Hematopoietic multipotent progenitor cell treated with erythropoietin and hydrocortisone succinate and interleukin-3 and kit ligand, for 4 days (in vitro differentiated cells): ENCODE results near the gene DEGS2.

Experiments
- DNase-seq: peaks from one replicate; pipeline ENCODE4 v3.0.0-alpha.2; 2015

Gene DEGS2

GRCh38 chr14:100147691-100148464 lies 11.6 kb downstream of the DEGS2 start:
- DNase-seq: no peak

GRCh38 chr14:100147181-100147631 lies 12.2 kb downstream of the DEGS2 start:
- DNase-seq: peak; percentile 87

DNA sequence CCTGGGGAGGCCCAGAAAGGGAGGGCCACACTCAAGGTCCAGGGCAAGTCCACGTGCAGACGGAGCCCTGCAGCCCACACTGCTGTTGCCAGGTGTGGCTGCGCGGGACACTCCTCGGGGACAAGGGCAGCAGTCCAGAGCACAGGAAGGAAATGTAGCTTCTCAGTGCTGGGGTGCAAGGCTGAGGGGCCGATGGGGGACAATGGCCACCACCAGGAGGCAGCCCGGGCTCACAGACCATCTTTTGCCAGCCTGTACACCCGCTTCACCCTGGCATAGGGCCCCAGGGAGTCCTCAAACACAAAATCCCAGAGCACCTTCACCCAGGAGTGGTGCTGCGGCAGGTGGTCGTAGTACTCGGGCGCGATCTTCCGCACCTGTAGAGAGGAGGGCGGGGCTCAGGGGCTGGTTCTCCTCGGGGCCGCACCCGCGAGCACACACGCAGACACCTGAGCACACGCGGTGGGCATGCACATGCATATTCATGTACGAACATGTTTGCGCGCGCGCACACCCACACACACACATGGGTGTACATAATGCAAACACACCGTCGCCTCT lies 12.8 kb downstream of the DEGS2 start:
- DNase-seq: peak; percentile 65

- DNase-seq: no peak
Observed at GRCh38 chr14:100145682-100146464, 13.6 kb downstream of the DEGS2 start.

- peak; percentile 48 for DNase-seq
Observed at GRCh38 chr14:100144996-100145646, 14.3 kb downstream of the DEGS2 start.

DNA sequence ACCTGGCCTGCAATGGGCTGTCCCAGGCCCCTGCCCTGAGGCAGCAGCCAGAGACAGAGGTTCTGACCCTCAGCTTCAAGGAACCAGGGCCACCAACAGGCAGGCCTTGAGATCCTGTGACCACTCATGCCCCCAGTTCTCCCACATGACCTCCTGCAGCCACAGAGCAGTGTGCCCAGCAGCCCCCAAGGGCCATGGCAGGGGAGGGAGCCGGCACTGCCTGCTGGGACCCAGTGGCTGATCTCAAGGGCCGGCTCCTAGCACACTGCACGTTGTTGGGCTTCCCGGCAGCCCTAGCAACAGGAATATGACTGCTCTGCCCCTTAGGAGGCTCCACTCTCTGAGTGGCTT lies 14.8 kb downstream of the DEGS2 start:
- DNase-seq: no peak

- no peak for DNase-seq
Observed at GRCh38 chr14:100143934-100144333, 15.5 kb downstream of the DEGS2 start.

- DNase-seq: no peak
Observed at GRCh38 chr14:100143523-100143922, 15.9 kb downstream of the DEGS2 start.

DNA sequence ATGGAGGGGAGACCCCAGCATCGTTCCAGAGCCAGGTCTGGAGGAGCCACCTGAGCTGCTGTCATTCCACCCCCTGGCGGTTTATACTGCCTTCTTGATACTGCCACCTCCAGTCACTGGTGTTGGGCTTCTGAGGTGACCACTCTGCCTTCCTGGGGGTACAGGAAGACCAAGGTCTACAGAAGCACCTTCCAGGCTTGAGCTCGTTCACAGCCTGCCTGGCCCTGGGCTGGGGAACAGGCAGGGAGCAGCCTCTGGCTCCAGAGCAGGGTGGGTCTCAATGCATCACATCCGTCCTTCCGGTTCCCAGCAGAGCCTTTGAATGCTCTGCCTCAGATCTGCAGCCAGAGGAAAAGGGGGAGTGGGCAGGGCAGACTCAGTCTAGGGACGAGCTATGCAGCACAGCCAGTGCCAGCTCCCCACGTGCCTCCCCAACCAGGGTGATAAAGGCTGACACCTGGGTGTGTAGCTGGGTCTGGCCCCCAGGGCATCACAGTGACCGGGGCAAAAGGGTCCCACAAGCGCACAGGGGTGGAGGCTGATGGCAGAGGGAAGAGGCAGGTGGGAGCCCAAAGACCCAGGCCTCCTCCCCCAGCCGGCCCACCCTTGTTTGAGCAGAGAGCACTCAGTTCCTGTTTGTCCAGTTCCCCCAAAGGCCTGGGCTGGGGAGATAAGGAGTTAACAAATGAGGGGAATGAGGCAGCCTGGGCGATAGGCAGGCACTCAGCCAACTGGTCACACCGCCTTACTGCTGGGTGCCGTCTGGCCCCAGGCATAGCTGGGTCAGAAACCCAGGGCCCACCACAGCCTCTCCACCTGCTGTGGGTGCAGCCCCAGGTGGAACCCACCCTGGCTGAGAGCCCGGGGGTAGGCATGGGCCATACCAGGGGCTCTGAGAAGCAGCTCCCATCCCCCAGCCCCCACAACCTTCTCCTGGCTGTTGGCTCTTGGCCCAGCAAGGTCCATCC lies 17.1 kb downstream of the DEGS2 start:
- peak; percentile 99 for DNase-seq

DNA sequence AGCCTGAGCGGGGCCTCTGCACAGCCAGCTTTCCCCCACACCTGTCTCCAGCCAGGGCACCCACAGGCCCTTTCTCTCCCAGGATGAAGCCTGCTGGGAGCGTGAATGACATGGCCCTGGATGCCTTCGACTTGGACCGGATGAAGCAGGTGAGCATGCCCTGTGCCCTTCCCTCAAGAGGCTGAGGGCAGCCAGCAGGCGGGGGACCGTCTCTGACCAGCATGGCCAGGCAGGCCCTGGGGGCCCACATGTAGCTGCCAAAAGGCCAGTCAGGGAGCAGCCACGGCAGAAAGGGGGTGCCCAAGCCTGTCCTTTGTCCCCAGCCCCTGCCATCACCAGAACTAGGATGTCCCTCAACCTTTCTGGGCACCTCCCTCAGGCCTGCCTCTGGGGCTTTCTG lies 18.3 kb downstream of the DEGS2 start:
- DNase-seq: no peak

GRCh38 chr14:100140452-100141078 lies 18.9 kb downstream of the DEGS2 start:
- peak; percentile 88 for DNase-seq

- no peak for DNase-seq
Observed at GRCh38 chr14:100138955-100139354, 20.5 kb downstream of the DEGS2 start.

DNA sequence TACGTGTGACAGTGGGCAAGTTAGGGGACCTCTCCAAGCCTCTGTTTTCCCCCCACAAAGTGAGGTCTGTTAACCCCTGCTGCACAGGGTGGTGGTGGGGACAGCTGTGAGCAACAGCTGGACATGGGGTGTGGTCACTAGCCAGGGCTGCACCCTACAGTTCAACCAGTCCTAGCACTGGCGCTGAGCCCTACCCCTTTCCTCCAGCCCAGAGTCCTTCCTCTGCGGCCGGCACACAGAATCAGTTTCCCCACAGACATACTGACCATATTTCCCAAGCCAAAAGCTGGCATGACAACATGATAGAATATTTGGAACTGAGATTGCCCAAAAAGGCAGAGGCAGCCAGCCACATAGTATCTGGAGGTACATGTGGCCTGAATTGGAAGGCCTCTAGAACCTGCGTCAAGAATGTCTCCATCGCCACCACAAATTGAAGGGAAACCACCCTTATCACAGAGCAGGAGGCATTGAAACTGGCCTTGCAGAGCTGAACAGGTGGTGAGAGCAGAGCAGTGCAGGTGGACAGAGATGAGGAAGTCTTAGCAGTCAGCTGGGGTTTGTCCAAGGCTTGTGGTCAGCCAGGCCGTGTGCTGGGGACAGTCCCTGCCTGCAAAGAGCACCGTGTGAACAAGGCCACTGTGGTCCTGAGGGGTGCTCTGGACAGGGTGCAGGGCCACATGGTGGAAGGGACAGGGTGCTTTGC lies 21.2 kb downstream of the DEGS2 start:
- DNase-seq: peak; percentile 55

GRCh38 chr14:100137173-100137572 lies 22.3 kb downstream of the DEGS2 start:
- no peak for DNase-seq

DNA sequence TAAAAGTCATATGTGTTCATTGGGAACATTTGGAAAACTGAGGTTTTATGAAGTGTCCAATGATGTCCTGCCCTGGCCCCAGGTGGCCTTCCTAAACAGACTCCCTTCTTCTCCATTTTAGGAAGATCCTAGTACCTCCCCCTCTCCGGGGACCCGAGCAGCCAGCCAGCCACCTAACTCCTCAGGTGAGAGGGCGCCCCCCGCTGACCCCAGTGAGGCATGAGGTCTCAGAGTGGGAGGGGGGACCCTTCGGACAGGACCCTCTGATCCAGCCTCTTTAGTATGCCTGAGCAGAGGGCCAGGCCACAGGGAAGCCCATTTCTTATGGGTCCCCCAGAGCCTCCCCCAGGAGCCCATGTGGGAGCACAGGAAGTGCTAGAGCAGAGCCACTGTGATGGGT lies 23.7 kb downstream of the DEGS2 start:
- DNase-seq: no peak

DNA sequence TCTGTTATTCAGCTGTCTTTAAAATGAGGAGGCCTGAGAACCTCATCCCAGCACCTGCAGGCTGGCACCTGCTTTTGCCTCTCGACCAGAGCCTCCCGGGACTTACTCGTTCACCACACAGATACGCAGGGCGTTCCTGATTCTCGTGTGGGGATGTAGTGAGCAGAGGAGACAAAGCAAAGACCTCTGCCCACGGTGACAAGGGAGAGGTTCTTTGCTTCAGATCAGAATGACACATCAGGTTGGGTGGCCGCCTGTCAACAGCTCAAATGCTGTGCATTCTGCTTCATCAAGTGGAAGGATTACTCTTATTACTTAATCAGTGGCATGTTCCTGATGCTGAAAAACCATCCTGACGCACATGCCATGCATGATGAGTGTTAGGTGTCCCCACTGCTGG lies 24.4 kb downstream of the DEGS2 start:
- DNase-seq: no peak

DNA sequence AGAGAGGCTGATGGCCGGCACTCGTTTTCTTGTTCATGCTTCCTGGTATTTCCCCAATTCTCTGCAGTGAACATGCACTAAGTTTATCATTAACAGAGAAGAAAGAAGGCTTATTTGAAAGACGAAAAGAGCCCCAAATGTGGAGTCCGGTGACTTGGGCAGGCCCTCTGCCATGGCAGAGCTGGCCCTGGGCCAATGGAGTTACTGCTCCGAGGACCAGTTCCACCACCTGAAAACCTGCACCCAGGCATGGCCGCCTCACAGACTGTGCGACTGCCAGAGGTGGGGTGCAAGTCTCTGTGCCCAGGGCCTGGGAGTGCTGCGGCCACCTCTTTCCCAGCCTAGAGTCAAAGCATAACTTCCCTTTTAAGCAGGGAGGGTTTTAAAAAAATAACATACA lies 24.9 kb downstream of the DEGS2 start:
- DNase-seq: no peak

- DNase-seq: no peak
Observed at GRCh38 chr14:100132903-100133510, 26.4 kb downstream of the DEGS2 start.

DNA sequence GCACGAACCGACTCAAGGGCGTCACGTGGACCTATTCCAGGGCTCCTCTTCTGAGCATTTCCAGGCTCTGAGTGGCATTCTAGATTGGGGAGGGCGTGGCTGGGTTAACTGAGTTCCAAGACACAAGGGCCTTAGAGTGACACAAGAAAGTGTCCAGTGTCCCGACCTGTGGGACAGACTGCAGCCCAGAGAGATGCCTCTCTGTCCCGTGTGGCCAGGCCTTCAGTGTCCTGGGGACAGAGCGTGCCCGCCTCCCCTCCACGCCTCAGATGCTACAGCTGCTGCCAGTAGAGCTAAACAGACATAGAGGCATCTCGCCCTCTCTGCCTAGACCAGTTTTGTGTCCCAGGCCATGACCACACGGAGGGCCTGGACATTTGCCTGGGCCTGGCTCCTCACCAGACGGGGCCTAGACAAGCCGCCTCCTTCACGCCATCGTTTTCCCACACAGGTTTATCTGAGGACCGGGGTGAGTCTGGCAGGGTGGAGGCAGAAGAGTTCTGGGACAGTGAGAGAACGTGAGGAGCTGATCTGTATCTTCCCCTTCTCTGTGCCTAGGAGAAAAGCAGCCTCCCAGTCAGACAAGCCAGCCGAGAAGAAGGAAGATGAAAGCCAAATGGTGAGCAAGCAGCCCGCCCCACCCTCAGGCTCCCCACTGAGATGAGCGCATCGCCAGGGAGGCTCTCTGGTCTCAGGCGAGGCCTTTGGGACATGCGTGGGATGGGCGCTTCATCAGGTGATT lies 27.1 kb downstream of the DEGS2 start:
- DNase-seq: no peak

DNA sequence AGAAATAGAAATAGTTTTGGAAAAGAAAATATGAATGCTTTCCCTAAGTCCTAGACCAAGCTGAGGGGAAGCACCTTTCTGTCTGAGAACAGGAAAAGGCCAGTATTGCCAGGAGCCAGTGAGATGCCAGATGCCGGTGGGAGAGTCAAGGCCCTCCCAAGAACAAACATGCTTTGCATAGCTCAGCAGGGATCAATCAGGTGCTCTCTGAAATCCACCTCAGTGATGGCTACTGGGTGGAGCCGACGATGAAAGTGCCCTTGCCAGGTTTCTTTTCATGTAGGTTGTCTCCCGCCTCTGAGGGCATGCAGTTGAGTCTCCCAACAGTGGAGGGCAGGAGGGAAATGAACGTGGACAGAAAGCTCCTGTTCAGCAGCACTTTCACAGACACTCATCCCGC lies 28.3 kb downstream of the DEGS2 start:
- no peak for DNase-seq
